ENCODE results near the gene TEX53.

The TEX53 gene

DNA sequence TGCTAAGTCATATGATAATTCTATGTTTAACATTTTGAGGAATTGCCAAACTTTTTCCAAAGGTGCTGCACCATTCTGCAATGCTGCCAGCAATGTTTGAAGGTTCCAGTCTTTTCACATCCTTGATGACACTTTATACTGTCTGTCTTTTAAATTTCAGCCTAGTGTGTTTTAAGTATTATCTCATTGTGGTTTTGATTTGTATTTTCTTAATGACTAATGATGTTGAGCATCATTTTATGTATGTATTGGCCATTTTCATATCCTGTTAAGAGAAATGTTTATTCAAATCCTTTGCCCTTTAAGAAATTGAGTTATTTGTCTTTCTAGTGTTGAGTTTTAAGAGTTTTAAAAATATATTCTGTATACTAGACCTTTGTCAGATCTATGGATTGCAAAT, 29.4 kb upstream of the TEX53 start:
- no peak for TF ChIP-seq EZH2phosphoT487 (IDR thresholded peaks at IDR 0.05; ENCODE audit: borderline replicate concordance)
- TF ChIP-seq, protein P1, sequence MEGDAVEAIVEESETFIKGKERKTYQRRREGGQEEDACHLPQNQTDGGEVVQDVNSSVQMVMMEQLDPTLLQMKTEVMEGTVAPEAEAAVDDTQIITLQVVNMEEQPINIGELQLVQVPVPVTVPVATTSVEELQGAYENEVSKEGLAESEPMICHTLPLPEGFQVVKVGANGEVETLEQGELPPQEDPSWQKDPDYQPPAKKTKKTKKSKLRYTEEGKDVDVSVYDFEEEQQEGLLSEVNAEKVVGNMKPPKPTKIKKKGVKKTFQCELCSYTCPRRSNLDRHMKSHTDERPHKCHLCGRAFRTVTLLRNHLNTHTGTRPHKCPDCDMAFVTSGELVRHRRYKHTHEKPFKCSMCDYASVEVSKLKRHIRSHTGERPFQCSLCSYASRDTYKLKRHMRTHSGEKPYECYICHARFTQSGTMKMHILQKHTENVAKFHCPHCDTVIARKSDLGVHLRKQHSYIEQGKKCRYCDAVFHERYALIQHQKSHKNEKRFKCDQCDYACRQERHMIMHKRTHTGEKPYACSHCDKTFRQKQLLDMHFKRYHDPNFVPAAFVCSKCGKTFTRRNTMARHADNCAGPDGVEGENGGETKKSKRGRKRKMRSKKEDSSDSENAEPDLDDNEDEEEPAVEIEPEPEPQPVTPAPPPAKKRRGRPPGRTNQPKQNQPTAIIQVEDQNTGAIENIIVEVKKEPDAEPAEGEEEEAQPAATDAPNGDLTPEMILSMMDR (conservative IDR thresholded peaks at IDR 0.05; ENCODE audit: low read length) = no peak
- Histone ChIP-seq H3K27me3 (ENCODE audit: insufficient read depth, low read length, poor library complexity, severe bottlenecking) (no peaks in the 10 kb centered on the region), H3K4me3 (ENCODE audit: low read length, poor library complexity, severe bottlenecking) (no peak overlapping the region), H3K4me2 (ENCODE audit: low read depth, low read length, poor library complexity, severe bottlenecking) (no peak overlapping the region), H3F3A (ENCODE audit: low read depth) (no peaks in the 10 kb centered on the region), H3K79me2 (ENCODE audit: insufficient read depth, low read length) (no peaks in the 10 kb centered on the region), H3K9ac (ENCODE audit: low read depth, low read length, poor library complexity, severe bottlenecking) (no peak overlapping the region), H3K9me3 (ENCODE audit: insufficient read depth, low read depth, low read length) (no peaks in the 10 kb centered on the region), H3K36me3 (ENCODE audit: insufficient read depth, low read length) (no peaks in the 10 kb centered on the region), H3K9me2 (replicated peaks; ENCODE audit: low read depth, low read length) (no peaks in the 10 kb centered on the region), H4K20me1 (ENCODE audit: insufficient read depth, low read length, poor library complexity, severe bottlenecking) (no peaks in the 10 kb centered on the region), H2AFZ (ENCODE audit: low read length) (no peak overlapping the region), H3K4me1 (ENCODE audit: insufficient read depth, low read length, poor library complexity, severe bottlenecking) (no peaks in the 10 kb centered on the region)

DNA sequence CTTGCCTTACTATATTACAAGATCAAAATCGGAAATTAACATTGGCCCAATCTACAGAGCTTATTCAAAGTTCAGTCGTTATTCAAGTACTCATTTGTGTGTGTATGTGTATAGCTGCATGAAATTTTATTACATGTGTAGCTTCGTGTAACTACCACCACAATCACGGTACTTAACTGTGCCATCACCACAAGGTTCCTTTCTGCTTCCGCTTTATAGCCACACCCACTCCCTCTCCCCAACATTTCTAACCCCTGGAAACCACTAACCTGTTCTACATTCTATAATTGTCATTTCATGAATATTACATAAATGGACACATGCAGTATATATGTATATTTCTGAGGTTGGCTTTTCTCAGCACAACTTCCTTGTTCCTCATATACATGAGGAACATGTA, 28.3 kb upstream of the TEX53 start:
- Histone ChIP-seq H3F3A (ENCODE audit: low read depth) (no peaks in the 10 kb centered on the region), H3K9me3 (ENCODE audit: insufficient read depth, low read depth, low read length) (no peaks in the 10 kb centered on the region), H3K4me3 (ENCODE audit: low read length, poor library complexity, severe bottlenecking) (no peak overlapping the region), H3K36me3 (ENCODE audit: insufficient read depth, low read length) (no peaks in the 10 kb centered on the region), H4K20me1 (ENCODE audit: insufficient read depth, low read length, poor library complexity, severe bottlenecking) (no peaks in the 10 kb centered on the region), H2AFZ (ENCODE audit: low read length) (no peak overlapping the region), H3K27me3 (ENCODE audit: insufficient read depth, low read length, poor library complexity, severe bottlenecking) (no peaks in the 10 kb centered on the region), H3K9ac (ENCODE audit: low read depth, low read length, poor library complexity, severe bottlenecking) (no peak overlapping the region), H3K9me2 (replicated peaks; ENCODE audit: low read depth, low read length) (no peaks in the 10 kb centered on the region), H3K79me2 (ENCODE audit: insufficient read depth, low read length) (no peaks in the 10 kb centered on the region), H3K4me1 (ENCODE audit: insufficient read depth, low read length, poor library complexity, severe bottlenecking) (no peaks in the 10 kb centered on the region), H3K4me2 (ENCODE audit: low read depth, low read length, poor library complexity, severe bottlenecking) (no peak overlapping the region)
- no peak for TF ChIP-seq EZH2phosphoT487 (IDR thresholded peaks at IDR 0.05; ENCODE audit: borderline replicate concordance)
- TF ChIP-seq, protein P1 (conservative IDR thresholded peaks at IDR 0.05; ENCODE audit: low read length) = no peak

DNA sequence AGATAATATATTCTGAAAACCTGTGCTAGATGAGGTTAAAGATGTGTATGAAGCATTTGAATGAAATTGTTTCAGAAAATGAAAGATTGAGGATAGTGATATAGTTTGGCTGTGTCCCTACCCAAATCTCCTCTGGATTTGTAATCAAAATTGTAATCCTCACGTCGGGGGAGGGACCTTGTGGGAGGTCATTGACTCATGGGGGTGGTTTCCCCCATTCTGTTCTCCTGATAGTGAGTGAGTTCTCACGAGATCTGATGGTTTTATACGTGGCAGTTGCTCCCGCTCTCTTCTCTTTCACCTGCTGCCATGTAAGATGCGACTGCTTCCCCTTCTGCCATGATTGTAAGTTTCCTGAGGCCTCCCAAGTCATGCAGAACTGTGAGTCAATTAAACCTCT, 26.4 kb upstream of the TEX53 start:
- Histone ChIP-seq H3K9me3 (ENCODE audit: insufficient read depth, low read depth, low read length) (no peaks in the 10 kb centered on the region), H3K4me3 (ENCODE audit: low read length, poor library complexity, severe bottlenecking) (no peak overlapping the region), H3F3A (ENCODE audit: low read depth) (no peaks in the 10 kb centered on the region), H3K9me2 (replicated peaks; ENCODE audit: low read depth, low read length) (no peaks in the 10 kb centered on the region), H3K79me2 (ENCODE audit: insufficient read depth, low read length) (no peaks in the 10 kb centered on the region), H3K36me3 (ENCODE audit: insufficient read depth, low read length) (no peaks in the 10 kb centered on the region), H3K27me3 (ENCODE audit: insufficient read depth, low read length, poor library complexity, severe bottlenecking) (no peaks in the 10 kb centered on the region), H2AFZ (ENCODE audit: low read length) (no peak overlapping the region), H3K4me1 (ENCODE audit: insufficient read depth, low read length, poor library complexity, severe bottlenecking) (no peaks in the 10 kb centered on the region), H3K9ac (ENCODE audit: low read depth, low read length, poor library complexity, severe bottlenecking) (no peak overlapping the region), H4K20me1 (ENCODE audit: insufficient read depth, low read length, poor library complexity, severe bottlenecking) (no peaks in the 10 kb centered on the region), H3K4me2 (ENCODE audit: low read depth, low read length, poor library complexity, severe bottlenecking) (no peak overlapping the region)
- TF ChIP-seq, protein P1 (conservative IDR thresholded peaks at IDR 0.05; ENCODE audit: low read length) = no peak
- TF ChIP-seq EZH2phosphoT487 (IDR thresholded peaks at IDR 0.05; ENCODE audit: borderline replicate concordance) = no peak
